H1 (cell line): ENCODE results near the gene FITM2. TPM values are rescaled to one million over a fixed set of nuclear protein-coding genes. Genes with fewer than 3 reads are reported as not detected.

Experiments
- CTCF ChIA-PET: fragments of 300-600 bp; sonication (Branson Sonifier 250); formaldehyde crosslinking; loops from one replicate; lab custom pipeline; 2021; ENCODE audit not compliant: partially characterized antibody; lab: Charles Lee
- POLR2A ChIA-PET: fragments of 300-600 bp; sonication (Branson Sonifier 250); formaldehyde crosslinking; loops from one replicate; lab custom pipeline; 2021; ENCODE audit warnings: inconsistent platforms; ENCODE audit not compliant: partially characterized antibody; lab: Charles Lee
- DNase-seq, 2 experiments: peaks; one replicate each; pipeline versions ENCODE4 v3.0.0 to v3.0.0-alpha.2; 2010 to 2022; ENCODE audit warnings: low spot score in 2 of 2, low read depth in 1 of 2, mixed read lengths in 1 of 2
- FAIRE-seq: peaks from 2 replicates; lab custom pipeline; 2011; peaks lifted over from hg19 to GRCh38; lab: Jason Lieb, UNC
- H2AFZ ChIP-seq: 2 replicates; pipeline ENCODE4 v1.8.1; 2012; ENCODE audit warnings: low read length, inconsistent platforms
- H2AK5ac ChIP-seq: 2 replicates; pipeline ENCODE4 v1.6.1; 2013; ENCODE audit warnings: low read depth, low read length
- H2BK120ac ChIP-seq: replicated peaks from 2 replicates; pipeline ENCODE3; 2013; ENCODE audit warnings: low read depth, low read length, inconsistent platforms
- H2BK12ac ChIP-seq: 2 replicates; pipeline ENCODE4 v1.6.1; 2013; ENCODE audit warnings: low read depth, low read length
- H2BK15ac ChIP-seq: 2 replicates; pipeline ENCODE4 v1.6.1; 2013; ENCODE audit warnings: low read length
- H2BK20ac ChIP-seq: 2 replicates; pipeline ENCODE4 v1.6.1; 2013; ENCODE audit warnings: low read length
- H2BK5ac ChIP-seq: 2 replicates; pipeline ENCODE4 v1.6.1; 2013; ENCODE audit warnings: low read depth, low read length
- H3K14ac ChIP-seq: 2 replicates; pipeline ENCODE4 v1.6.1; 2013; ENCODE audit warnings: inconsistent platforms; ENCODE audit not compliant: insufficient read length
- H3K18ac ChIP-seq: 2 replicates; pipeline ENCODE4 v1.6.1; 2013; ENCODE audit warnings: low read length; ENCODE audit errors: extremely low read depth
- H3K23ac ChIP-seq: 2 replicates; pipeline ENCODE4 v1.6.1; 2013; ENCODE audit warnings: inconsistent platforms; ENCODE audit not compliant: insufficient read length
- H3K23me2 ChIP-seq: 2 replicates; pipeline ENCODE4 v1.6.1; 2013; ENCODE audit warnings: low read depth, low read length
- H3K27ac ChIP-seq: 2 replicates; pipeline ENCODE4 v1.6.1; 2011; ENCODE audit warnings: low read depth, low read length, inconsistent platforms
- H3K27me3 ChIP-seq, 4 experiments: replicated peaks in 1 of 4; 1 replicate in 1 of 4; 2 replicates in 3 of 4; pipeline versions ENCODE4 v1.6.1 to v1.8.1; 2011 to 2013; ENCODE audit warnings: low read length in 3 of 4, mild to moderate bottlenecking in 3 of 4, inconsistent platforms in 2 of 4, mixed read lengths in 2 of 4, moderate library complexity in 1 of 4; ENCODE audit not compliant: control insufficient read depth in 3 of 4, insufficient read depth in 3 of 4; ENCODE audit errors: extremely low read depth in 1 of 4
- H3K36me3 ChIP-seq, 4 experiments: 2 replicates each; pipeline versions ENCODE4 v1.6.1 to v1.8.1; 2011 to 2013; ENCODE audit warnings: mild to moderate bottlenecking in 4 of 4, low read length in 3 of 4, moderate library complexity in 2 of 4, control low read depth in 1 of 4, inconsistent platforms in 1 of 4; ENCODE audit not compliant: insufficient read depth in 4 of 4, control insufficient read depth in 2 of 4
- H3K4ac ChIP-seq: replicated peaks from 2 replicates; pipeline ENCODE3; 2013; ENCODE audit warnings: low read length, low read depth, mixed read lengths, inconsistent platforms; ENCODE audit not compliant: insufficient read length
- H3K4me1 ChIP-seq, 4 experiments: replicated peaks in 1 of 4; 1 replicate in 1 of 4; 2 replicates in 3 of 4; pipeline versions ENCODE4 v1.6.1 to v1.8.1; 2011 to 2013; ENCODE audit warnings: low read length in 3 of 4, inconsistent platforms in 2 of 4, mixed read lengths in 1 of 4; ENCODE audit not compliant: insufficient read depth in 4 of 4, control insufficient read depth in 3 of 4
- H3K4me2 ChIP-seq, 2 experiments: 2 replicates each; pipeline versions ENCODE4 v1.6.1 to v1.8.1; 2011 to 2013; ENCODE audit warnings: low read depth in 2 of 2, low read length in 2 of 2, control low read depth in 1 of 2, inconsistent platforms in 1 of 2, mild to moderate bottlenecking in 1 of 2; ENCODE audit not compliant: insufficient read depth in 1 of 2
- H3K4me3 ChIP-seq, 4 experiments: fragments of 200-600, 300-600 bp in 1 of 4; sonication (generic), shearing (Covaris generic), sonication (Bioruptor Twin) in 1 of 4; 2 replicates each; pipeline versions ENCODE4 v1.5.1 to v1.8.1; 2011 to 2016; ENCODE audit warnings: low read length in 4 of 4, low read depth in 3 of 4, control low read depth in 2 of 4, inconsistent platforms in 2 of 4, mild to moderate bottlenecking in 2 of 4, mixed read lengths in 1 of 4, moderate library complexity in 1 of 4; ENCODE audit not compliant: insufficient read depth in 2 of 4; ENCODE audit errors: extremely low read depth in 1 of 4
- H3K56ac ChIP-seq: replicated peaks from 2 replicates; pipeline ENCODE3; 2013; ENCODE audit warnings: low read depth, mild to moderate bottlenecking, mixed read lengths, low read length, inconsistent platforms; ENCODE audit not compliant: insufficient read length
- H3K79me1 ChIP-seq: 2 replicates; pipeline ENCODE4 v1.6.1; 2013; ENCODE audit warnings: low read depth, low read length, control low read depth
- H3K79me2 ChIP-seq, 2 experiments: 2 replicates each; pipeline versions ENCODE4 v1.6.1 to v1.8.1; 2012 to 2013; ENCODE audit warnings: low read length in 2 of 2, mild to moderate bottlenecking in 2 of 2, inconsistent platforms in 1 of 2; ENCODE audit not compliant: insufficient read depth in 2 of 2, control insufficient read depth in 1 of 2
- H3K9ac ChIP-seq, 4 experiments: replicated peaks in 1 of 4; 1 replicate in 1 of 4; 2 replicates in 3 of 4; pipeline versions ENCODE4 v1.6.1 to v1.8.1; 2011 to 2013; ENCODE audit warnings: low read depth in 3 of 4, low read length in 3 of 4, control low read depth in 2 of 4, mild to moderate bottlenecking in 2 of 4, moderate library complexity in 2 of 4, inconsistent platforms in 1 of 4; ENCODE audit errors: extremely low read depth in 1 of 4
- H3K9me3 ChIP-seq, 2 experiments: 2 replicates each; pipeline versions ENCODE4 v1.6.1 to v1.8.1; 2012 to 2013; ENCODE audit warnings: mild to moderate bottlenecking in 2 of 2, moderate library complexity in 2 of 2, control low read depth in 1 of 2, inconsistent platforms in 1 of 2, low read depth in 1 of 2, low read length in 1 of 2, mixed read lengths in 1 of 2; ENCODE audit not compliant: insufficient read depth in 2 of 2
- H4K20me1 ChIP-seq, 2 experiments: replicated peaks in 1 of 2; 2 replicates each; pipeline versions ENCODE3 to v1.8.1; 2011 to 2013; ENCODE audit warnings: inconsistent platforms in 2 of 2, low read length in 2 of 2, mild to moderate bottlenecking in 1 of 2; ENCODE audit not compliant: insufficient read depth in 2 of 2, control insufficient read depth in 1 of 2
- H4K5ac ChIP-seq: 2 replicates; pipeline ENCODE4 v1.6.1; 2013; ENCODE audit warnings: low read length, low read depth, mixed read lengths, inconsistent platforms; ENCODE audit not compliant: insufficient read length
- H4K8ac ChIP-seq: 2 replicates; pipeline ENCODE4 v1.8.0; 2013; ENCODE audit warnings: mild to moderate bottlenecking, moderate library complexity, low read length, inconsistent platforms; ENCODE audit not compliant: insufficient read depth; ENCODE audit errors: extremely low read depth
- H4K91ac ChIP-seq: replicated peaks from 2 replicates; pipeline ENCODE3; 2013; ENCODE audit warnings: low read length, mixed read lengths, inconsistent platforms; ENCODE audit not compliant: insufficient read length
- BRCA1 ChIP-seq: IDR thresholded peaks from 2 replicates; pipeline ENCODE4 v1.6.1; 2012; ENCODE audit warnings: low read depth, low read length, improper control_type of control experiment
- CHD2 ChIP-seq: IDR thresholded peaks from 2 replicates; pipeline ENCODE4 v1.6.1; 2012; ENCODE audit warnings: low read length, improper control_type of control experiment
- CREB1 ChIP-seq: IDR thresholded peaks from 2 replicates; pipeline ENCODE4 v1.6.1; 2012; ENCODE audit warnings: inconsistent platforms
- MAFK ChIP-seq: IDR thresholded peaks from 2 replicates; pipeline ENCODE4 v1.6.1; 2012; ENCODE audit warnings: low read depth, mild to moderate bottlenecking, improper control_type of control experiment, low read length
- SIRT6 ChIP-seq: IDR thresholded peaks from one replicate; pipeline ENCODE4 v1.7.1; 2012; ENCODE audit warnings: low read length, inconsistent platforms
- TAF1 ChIP-seq: IDR thresholded peaks from 2 replicates; pipeline ENCODE4 v1.6.1; 2011; ENCODE audit warnings: mild to moderate bottlenecking, low read depth, low read length
- TCF12 ChIP-seq: IDR thresholded peaks from 2 replicates; pipeline ENCODE4 v1.6.1; 2011; ENCODE audit warnings: low read depth, mild to moderate bottlenecking, low read length
- WGBS, 2 experiments: shearing (Covaris generic) in 1 of 2; methylation state at CpG; one replicate each; pipeline versions ENCODE4 v1.1.6 to v1.1.7; 2013 to 2015; ENCODE audit warnings: low lambda C conversion rate in 2 of 2, mixed read lengths in 2 of 2, inconsistent platforms in 1 of 2, low coverage in 1 of 2, missing lambda C conversion rate in 1 of 2; ENCODE audit not compliant: insufficient replicate concordance in 2 of 2, insufficient coverage in 1 of 2, insufficient read length in 1 of 2; ENCODE audit errors: extremely low coverage in 1 of 2, missing lambda C conversion rate in 1 of 2; 5-methylcytosine and 5-hydroxymethylcytosine counted together
- polyA plus RNA-seq, 7 experiments: library from polyadenylated mRNA; depleted of rRNA in 3 of 7; stranded (reverse) in 5 of 7; unstranded in 2 of 7; fragments of >200 nt in 5 of 7; fragments of 200-250 nt in 2 of 7; gene quantifications; 1 replicate in 5 of 7; 2 replicates in 1 of 7; 4 replicates in 1 of 7; pipeline versions ENCODE4 v1.2.1 to v1.2.3, GENCODE V29; 2011 to 2013; ENCODE audit warnings: missing spikeins in 2 of 7, mixed read lengths in 2 of 7
- total RNA-seq: library from RNA; stranded (reverse); fragmentation: NEBNext Ultra II Directional; extraction: Animal tissue kit (Norgen Biotek cat#: 25700); gene quantifications from 2 replicates; pipeline ENCODE4 v1.2.1, GENCODE V29; 2021

Gene FITM2
- total and polyA plus RNA-seq, 2 of the 8 experiments (the other 6 are each of a cell fraction or from before 2014, with no cell fraction given), result 1.1 to 2.1 TPM

- no peak overlapping the region for H3K4me3 ChIP-seq
- H3K27ac ChIP-seq, result no peak overlapping the region
- no peak overlapping the region for H3K4me2 ChIP-seq
- no peak overlapping the region for H3K18ac ChIP-seq
- no peaks in the 10 kb centered on the region for H3K4me1 ChIP-seq
- no peak overlapping the region for H2BK15ac ChIP-seq
- H2BK5ac ChIP-seq, result no peak overlapping the region
- H3K9me3 ChIP-seq, result no peaks in the 10 kb centered on the region
- no peak overlapping the region for H3K56ac ChIP-seq
- H4K5ac ChIP-seq, result no peak overlapping the region
- no peaks in the 10 kb centered on the region for H4K20me1 ChIP-seq
- H2BK12ac ChIP-seq, result no peak overlapping the region
- ChIA-PET POLR2A (interaction anchor here (1.0 kb wide), 1 partner anchor 16 kb away, joined by 4 read pairs; no protein-coding TSS in a partner anchor), CTCF (interaction anchor here (1.6 to 4.3 kb wide), 3 partner anchors 8 to 104 kb away, joined by 4 to 24 read pairs (median 13); no protein-coding TSS in a partner anchor)
- no peak overlapping the region for H2AK5ac ChIP-seq
- no peak overlapping the region for H4K91ac ChIP-seq
- no peak overlapping the region for H2BK20ac ChIP-seq
- no peak overlapping the region for H2AFZ ChIP-seq
- no peaks in the 10 kb centered on the region for H3K79me1 ChIP-seq
- WGBS, 2 experiments, result 96% methylated on average over 2 of the region's 2 CpGs; no CpG with 5 or more reads in 1 of the 2 experiments
- TF ChIP-seq BRCA1, result no peak
- TF ChIP-seq CHD2, result no peak
- no peak for TF ChIP-seq CREB1
- no peak for TF ChIP-seq MAFK
- no peak for TF ChIP-seq TAF1
- no peak for TF ChIP-seq TCF12
- TF ChIP-seq SIRT6, result no peak
- H3K23me2 ChIP-seq, result no peaks in the 10 kb centered on the region; the same call in 1 of the 2 replicates
- no peaks in the 10 kb centered on the region for H3K79me2 ChIP-seq
- no peak overlapping the region for H3K14ac ChIP-seq
- no peak overlapping the region for H4K8ac ChIP-seq
- no peak overlapping the region for H3K9ac ChIP-seq
- no peaks in the 10 kb centered on the region for H3K36me3 ChIP-seq
- no peak overlapping the region for H3K4ac ChIP-seq
- no peak overlapping the region for H3K23ac ChIP-seq
- H2BK120ac ChIP-seq, result no peak overlapping the region
- FAIRE-seq, result no peak
- DNase-seq, result no peak
- H3K27me3 ChIP-seq, result no peaks in the 10 kb centered on the region; a peak in 1 of 7 replicates
Observed at GRCh38 chr20:44280387-44280786, 30.6 kb downstream of the FITM2 start.
